Stomach (tissue), 9 donors: ENCODE results near the gene NEDD9. TPM values are rescaled to one million over a fixed set of nuclear protein-coding genes. Genes with fewer than 3 reads are reported as not detected.
A peak's percentile ranks its signal among the peaks of the same experiment; 100 is the strongest.

Experiments used
- DNase-seq, 2 donors: peaks; one replicate each; pipeline versions ENCODE4 v3.0.0 to v3.0.0-alpha.2; 2013 to 2019
- H3K27ac ChIP-seq, 5 donors: fragments of 200-600 bp in 4 of 5; sonication (generic) in 4 of 5; one replicate each; pipeline ENCODE4 v1.5.1; 2013 to 2019; ENCODE audit warnings: mild to moderate bottlenecking in 1 of 5, moderate library complexity in 1 of 5
- H3K27me3 ChIP-seq, 3 donors: fragments of 200-600 bp; sonication (generic); one replicate each; pipeline ENCODE4 v1.5.1; 2017 to 2019; ENCODE audit warnings: mixed run types in 1 of 3
- H3K36me3 ChIP-seq, 4 donors: fragments of 200-600 bp; sonication (generic); 1 replicate in 3 of 4; 2 replicates in 1 of 4; pipeline ENCODE4 v1.5.1; 2016 to 2019
- H3K4me1 ChIP-seq, 4 donors: fragments of 200-600 bp; sonication (generic); one replicate each; pipeline ENCODE4 v1.5.1; 2016 to 2019
- H3K4me3 ChIP-seq, 4 donors: fragments of 200-600 bp; sonication (generic) in 3 of 4; one replicate each; pipeline ENCODE4 v1.5.1; 2016 to 2019; ENCODE audit warnings: mild to moderate bottlenecking in 1 of 4
- H3K9me3 ChIP-seq, 4 donors: fragments of 200-600 bp; sonication (generic); one replicate each; pipeline ENCODE4 v1.5.1; 2016 to 2019
- CTCF ChIP-seq, 7 experiments: fragments of 450-650 bp in 4 of 7; fragments of 200-600 bp in 3 of 7; sonication (generic) in 3 of 7; IDR thresholded peaks; one replicate each; pipeline ENCODE4 v1.5.1; 2016 to 2019; ENCODE audit warnings: antibody characterized with exemption in 7 of 7, control low read depth in 2 of 7, mild to moderate bottlenecking in 1 of 7
- EP300 ChIP-seq: sonication (generic); formaldehyde crosslinking; IDR thresholded peaks from one replicate; pipeline ENCODE4 v1.6.1; 2017; ENCODE audit warnings: antibody characterized with exemption
- POLR2A ChIP-seq, 4 donors: fragments of 450-650 bp; IDR thresholded peaks; one replicate each; pipeline ENCODE4 v1.6.1; 2016; ENCODE audit warnings: antibody characterized with exemption in 4 of 4, control low read depth in 2 of 4, mild to moderate bottlenecking in 1 of 4, moderate library complexity in 1 of 4
- POLR2AphosphoS5 ChIP-seq, 3 donors: sonication (generic); formaldehyde crosslinking; IDR thresholded peaks; one replicate each; pipeline ENCODE4 v1.6.1; 2016; ENCODE audit warnings: antibody characterized with exemption in 3 of 3
- WGBS, 5 donors: extraction: QIAGEN DNeasy Blood & Tissue Kit in 3 of 5; methylation state at CpG; one replicate each; pipeline versions ENCODE4 v1.1.5 to v1.1.7; 2013 to 2018; 5-methylcytosine and 5-hydroxymethylcytosine counted together
- intact Hi-C: fragments of 100-400 bp; cut with DNase I; formaldehyde crosslinking; loops from one replicate; pipeline ENCODE4 v1.15.1; 2023; ENCODE audit warnings: low total_unique reads
- polyA plus RNA-seq, 3 donors: library from polyadenylated mRNA; stranded (reverse); fragments of 200-250 nt; gene quantifications; one replicate each; pipeline ENCODE4 v1.2.3, GENCODE V29; 2013
- total RNA-seq, 5 donors: library from RNA; depleted of rRNA; stranded (reverse); fragments of >200 nt; gene quantifications; one replicate each; pipeline versions ENCODE4 v1.1.0 to v1.2.3, GENCODE V29; 2014 to 2016
- donor health status: healthy with polysubstance abuse.
- donor health status: Bipolar disorder and iron deficiency.
- donor health status: healthy.

The NEDD9 gene
- total and polyA plus RNA-seq, 8 donors: 4.2 to 97.9 (median 26.9) TPM

- TF ChIP-seq POLR2A (IDR thresholded peaks at IDR 0.05) (no peak), POLR2AphosphoS5 (IDR thresholded peaks at IDR 0.05) (no peak), EP300 (no peak), CTCF (IDR thresholded peaks at IDR 0.05) (no peak)
- H3K27me3 ChIP-seq: no peaks in the 10 kb centered on the region
- H3K36me3 ChIP-seq: peaks cover 0 to 5% (median 0%) of the 10 kb centered on the region in 4 donors
- H3K4me3 ChIP-seq: no peak overlapping the region
- no peak for DNase-seq
- intact Hi-C loops: no loop called here
- peaks cover 9 to 31% (median 21%) of the 10 kb centered on the region in 4 donors for H3K4me1 ChIP-seq
- H3K9me3 ChIP-seq: peaks cover 0 to 4% (median 0%) of the 10 kb centered on the region in 4 donors
- WGBS, 5 donors: 60 to 72% (median 63%) methylated on average over 9 of the region's 9 CpGs
- H3K27ac ChIP-seq: peak overlapping the region in 2 of 5 donors; percentile 5 to 32
Measured at GRCh38 chr6:11245381-11246256, 13.2 kb upstream of the NEDD9 start.

- no peak for DNase-seq
- Histone ChIP-seq H3K27ac (no peak overlapping the region), H3K27me3 (no peaks in the 10 kb centered on the region), H3K36me3 (peaks cover 0 to 5% (median 0%) of the 10 kb centered on the region in 4 donors), H3K9me3 (peaks cover 0 to 4% (median 0%) of the 10 kb centered on the region in 4 donors), H3K4me1 (peaks cover 9 to 29% (median 19%) of the 10 kb centered on the region in 4 donors), H3K4me3 (no peak overlapping the region)
- 46 to 73% (median 48%) methylated on average over 2 of the region's 2 CpGs for WGBS, 5 donors
- intact Hi-C loops: no loop called here
- TF ChIP-seq POLR2AphosphoS5 (IDR thresholded peaks at IDR 0.05): no peak
- no peak for TF ChIP-seq CTCF (IDR thresholded peaks at IDR 0.05)
Measured at GRCh38 chr6:11244387-11245126, 12.1 kb upstream of the NEDD9 start.

GRCh38 chr6:11243861-11244260 is 11.4 kb upstream of the NEDD9 start:
- TF ChIP-seq EP300: no peak
- TF ChIP-seq POLR2AphosphoS5 (IDR thresholded peaks at IDR 0.05): no peak
- no peak for TF ChIP-seq CTCF (IDR thresholded peaks at IDR 0.05)
- TF ChIP-seq POLR2A (IDR thresholded peaks at IDR 0.05): no peak
- peaks cover 9 to 29% (median 19%) of the 10 kb centered on the region in 4 donors for H3K4me1 ChIP-seq
- 24 to 88% (median 59%) methylated on average over 1 of the region's 1 CpG for WGBS, 5 donors
- intact Hi-C loops: no loop called here
- peaks cover 0 to 5% (median 0%) of the 10 kb centered on the region in 4 donors for H3K36me3 ChIP-seq
- no peaks in the 10 kb centered on the region for H3K27me3 ChIP-seq
- DNase-seq: no peak
- no peak overlapping the region for H3K27ac ChIP-seq
- H3K4me3 ChIP-seq: no peak overlapping the region
- no peaks in the 10 kb centered on the region for H3K9me3 ChIP-seq

- no peaks in the 10 kb centered on the region for H3K27me3 ChIP-seq
- peaks cover 9 to 29% (median 19%) of the 10 kb centered on the region in 4 donors for H3K4me1 ChIP-seq
- TF ChIP-seq POLR2AphosphoS5 (IDR thresholded peaks at IDR 0.05) (no peak), EP300 (no peak), POLR2A (IDR thresholded peaks at IDR 0.05) (no peak), CTCF (IDR thresholded peaks at IDR 0.05) (no peak)
- DNase-seq: no peak
- no peaks in the 10 kb centered on the region for H3K9me3 ChIP-seq
- H3K27ac ChIP-seq: no peak overlapping the region
- H3K36me3 ChIP-seq: no peaks in the 10 kb centered on the region
- H3K4me3 ChIP-seq: no peak overlapping the region
- intact Hi-C loops: no loop called here
Measured at GRCh38 chr6:11242711-11243110, 10.2 kb upstream of the NEDD9 start.
